HUDEP-2 (cell line): ENCODE data around the gene CHERP.

Experiments
- DNase-seq, 76 experiments: peaks; one replicate each; lab custom pipeline; 2025; ENCODE audit not compliant: unreplicated experiment in 76 of 76; lab: John Stamatoyannopoulos, UW

CHERP gene, protein sequence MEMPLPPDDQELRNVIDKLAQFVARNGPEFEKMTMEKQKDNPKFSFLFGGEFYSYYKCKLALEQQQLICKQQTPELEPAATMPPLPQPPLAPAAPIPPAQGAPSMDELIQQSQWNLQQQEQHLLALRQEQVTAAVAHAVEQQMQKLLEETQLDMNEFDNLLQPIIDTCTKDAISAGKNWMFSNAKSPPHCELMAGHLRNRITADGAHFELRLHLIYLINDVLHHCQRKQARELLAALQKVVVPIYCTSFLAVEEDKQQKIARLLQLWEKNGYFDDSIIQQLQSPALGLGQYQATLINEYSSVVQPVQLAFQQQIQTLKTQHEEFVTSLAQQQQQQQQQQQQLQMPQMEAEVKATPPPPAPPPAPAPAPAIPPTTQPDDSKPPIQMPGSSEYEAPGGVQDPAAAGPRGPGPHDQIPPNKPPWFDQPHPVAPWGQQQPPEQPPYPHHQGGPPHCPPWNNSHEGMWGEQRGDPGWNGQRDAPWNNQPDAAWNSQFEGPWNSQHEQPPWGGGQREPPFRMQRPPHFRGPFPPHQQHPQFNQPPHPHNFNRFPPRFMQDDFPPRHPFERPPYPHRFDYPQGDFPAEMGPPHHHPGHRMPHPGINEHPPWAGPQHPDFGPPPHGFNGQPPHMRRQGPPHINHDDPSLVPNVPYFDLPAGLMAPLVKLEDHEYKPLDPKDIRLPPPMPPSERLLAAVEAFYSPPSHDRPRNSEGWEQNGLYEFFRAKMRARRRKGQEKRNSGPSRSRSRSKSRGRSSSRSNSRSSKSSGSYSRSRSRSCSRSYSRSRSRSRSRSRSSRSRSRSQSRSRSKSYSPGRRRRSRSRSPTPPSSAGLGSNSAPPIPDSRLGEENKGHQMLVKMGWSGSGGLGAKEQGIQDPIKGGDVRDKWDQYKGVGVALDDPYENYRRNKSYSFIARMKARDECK

DNA sequence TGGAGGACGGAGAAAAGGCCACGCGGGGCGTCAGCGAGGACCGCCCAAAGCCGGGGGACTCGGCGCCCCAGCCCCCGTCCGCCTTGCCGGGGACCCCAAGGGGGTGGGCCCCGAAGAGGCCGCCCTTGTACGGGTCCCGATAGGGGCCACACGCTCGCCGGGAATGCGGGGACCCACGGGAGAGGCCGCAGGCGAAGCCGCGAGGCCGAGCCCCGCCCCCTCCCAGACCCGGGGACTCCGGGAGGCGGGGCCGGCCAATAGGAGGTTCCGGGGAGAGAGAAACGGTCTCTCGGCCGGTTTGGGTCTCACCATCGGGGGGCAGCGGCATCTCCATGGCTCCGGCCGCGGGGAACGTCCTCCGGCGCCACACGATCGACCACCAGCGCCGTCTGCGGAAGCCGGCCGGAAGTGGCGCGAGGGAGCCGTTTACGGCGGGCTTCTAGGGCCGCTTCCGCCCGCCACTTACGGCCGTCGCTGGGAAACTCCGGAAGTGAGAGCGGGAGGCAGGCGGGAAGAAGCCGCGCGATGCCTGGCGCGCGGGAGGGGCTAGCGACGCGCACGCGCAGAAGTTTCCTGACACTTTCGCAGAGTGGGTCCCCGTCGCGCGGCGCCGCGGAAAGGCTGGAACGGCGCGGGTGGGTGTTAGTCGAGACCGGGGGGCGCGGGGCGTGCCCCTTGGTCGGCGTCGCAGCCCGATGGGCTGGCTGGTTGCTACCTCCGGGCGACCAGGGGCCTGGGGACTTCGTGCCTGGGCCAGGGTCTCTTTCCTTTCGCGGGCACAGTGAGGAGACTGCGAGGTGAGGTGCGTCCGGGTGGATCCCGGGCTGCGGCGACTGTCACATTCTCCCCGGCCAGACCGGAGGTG, at the start of gene CHERP:
Gene CHERP (minus strand): TSS at position 393 of the 865 bp plus-strand sequence. CDS start 59 bp downstream, at position 334.
- peak in 74 of 76 experiments; percentile 49 to 97 (median 92) for DNase-seq

DNA sequence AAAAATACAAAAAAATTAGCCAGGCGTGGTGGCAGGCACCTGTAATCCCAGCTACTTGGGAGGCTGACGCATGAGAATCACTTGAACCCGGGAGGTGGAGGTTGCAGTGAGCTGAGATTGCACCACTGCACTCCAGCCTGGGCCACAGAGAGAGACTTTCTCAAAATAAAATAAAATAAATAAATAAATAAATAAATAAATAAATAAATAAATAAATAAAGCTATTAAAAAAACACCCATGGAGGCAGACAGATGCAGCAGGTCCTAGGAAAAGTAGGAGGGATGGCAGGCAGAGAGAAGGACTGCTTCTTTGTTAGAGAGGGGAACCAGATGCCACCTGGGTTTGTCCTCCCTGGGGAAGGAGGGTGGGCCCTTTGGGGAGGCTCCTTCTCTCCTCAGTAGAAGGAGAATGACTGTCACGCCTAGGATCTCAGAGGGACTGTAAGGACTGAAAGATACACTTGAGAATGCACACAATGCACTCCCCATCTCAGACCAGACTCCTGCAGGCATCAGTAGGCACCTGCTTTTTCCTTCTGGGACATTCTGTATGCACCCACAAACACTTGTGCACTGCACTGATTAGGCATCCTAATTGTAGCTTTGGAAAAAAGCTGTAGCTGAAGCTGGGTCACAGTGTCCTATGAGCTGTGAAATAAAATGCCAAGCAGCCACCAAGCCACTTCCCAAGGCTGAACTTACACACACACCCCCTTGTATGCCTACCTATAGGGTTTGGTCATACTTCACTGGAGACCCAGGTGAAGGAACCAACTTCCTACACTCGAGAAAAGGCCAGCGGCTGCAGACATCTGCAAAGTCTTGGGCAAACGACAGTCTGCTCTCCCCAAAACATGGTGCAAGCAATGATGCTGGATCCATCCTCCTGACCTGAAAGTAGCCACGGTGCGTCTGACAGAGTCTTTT, 48.9 kb upstream of the CHERP start:
- DNase-seq: no peak

GRCh38 chr19:16589917-16590316, 47.7 kb upstream of the CHERP start:
- DNase-seq: peak in 3 of 76 experiments; percentile 13 to 24 (median 22)

DNA sequence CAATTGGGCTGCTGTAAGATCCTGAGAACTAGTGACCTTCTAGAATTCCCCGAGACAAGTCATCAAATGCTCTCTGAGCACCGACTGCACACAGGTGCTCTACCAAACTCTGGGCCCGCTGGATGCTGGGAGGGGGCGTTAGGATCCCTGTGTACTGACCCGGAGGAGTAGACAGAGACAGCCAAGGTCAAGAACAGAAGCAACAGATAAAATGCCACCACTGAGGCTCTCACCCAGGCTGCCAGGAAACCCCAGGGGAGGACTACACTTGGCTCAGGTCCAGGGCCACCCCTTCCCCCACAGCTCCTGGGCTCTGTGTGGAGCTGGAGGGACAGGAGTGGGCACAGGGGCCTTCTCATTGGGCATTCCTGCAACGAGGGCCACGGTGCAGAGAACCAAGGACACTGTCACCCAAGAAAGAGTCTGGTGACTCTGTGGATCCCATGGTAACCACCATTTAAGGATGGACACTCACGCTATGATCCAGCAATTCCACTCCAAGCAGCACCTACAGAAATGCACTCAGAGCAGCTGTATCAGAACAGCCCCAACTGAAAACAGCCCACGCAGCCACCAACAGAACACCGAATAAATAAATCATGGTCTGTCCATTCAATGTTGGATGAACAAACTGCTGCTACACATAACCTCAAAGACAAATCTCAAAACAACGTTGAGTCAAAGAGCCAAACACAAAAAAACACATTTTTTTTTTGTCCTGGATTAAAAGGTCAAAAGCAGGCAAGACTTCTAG, 46.8 kb upstream of the CHERP start:
- peak in 14 of 76 experiments; percentile 20 to 55 (median 34) for DNase-seq

DNA sequence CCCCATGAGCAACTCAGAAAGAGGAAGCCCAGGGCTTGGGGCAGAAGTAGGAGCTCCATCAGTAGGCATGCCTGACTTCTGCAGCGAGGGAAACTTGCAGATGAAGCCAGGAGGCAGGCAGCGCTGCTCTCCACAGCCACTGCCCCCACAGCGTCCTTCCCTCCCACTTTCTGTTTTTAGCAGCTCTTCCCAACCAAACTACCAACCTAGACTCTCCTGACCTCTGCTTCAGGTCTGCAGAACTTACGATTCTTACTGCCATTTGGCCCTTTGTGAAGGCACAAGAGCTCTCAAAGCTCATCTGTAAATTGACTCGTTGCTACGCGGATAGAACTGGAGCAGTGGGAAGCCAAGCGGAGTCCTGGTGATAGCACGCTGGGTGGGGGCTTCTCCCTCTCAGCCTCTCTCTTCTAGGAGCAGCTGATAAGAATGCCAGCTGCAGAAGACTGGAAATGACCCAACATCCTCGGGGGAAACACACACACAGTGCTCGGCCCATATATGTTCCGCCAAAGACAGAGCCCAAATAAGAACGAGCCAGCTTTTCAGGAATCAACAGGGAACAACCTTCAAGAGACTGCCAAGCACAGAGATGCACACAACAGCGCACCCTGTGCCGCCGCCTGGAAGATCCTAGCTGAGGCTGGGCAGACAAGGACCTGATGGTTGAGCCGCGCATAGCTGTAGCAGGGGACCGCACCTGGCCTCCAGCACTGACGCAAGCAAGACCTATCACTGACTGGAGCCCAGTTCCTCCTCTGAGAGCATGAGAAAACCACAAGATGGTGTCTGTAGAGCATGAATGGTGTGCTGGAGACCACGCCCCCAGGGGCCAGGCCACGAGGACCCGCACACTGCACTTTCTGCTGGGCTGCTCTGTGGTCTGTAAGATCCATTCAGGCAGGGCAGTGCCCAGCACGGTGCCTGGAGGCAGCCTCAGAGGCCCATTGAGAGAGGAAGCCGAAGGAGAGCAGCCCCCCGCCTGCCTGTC, 45.9 kb upstream of the CHERP start:
- peak in 53 of 76 experiments; percentile 17 to 76 (median 48) for DNase-seq

DNA sequence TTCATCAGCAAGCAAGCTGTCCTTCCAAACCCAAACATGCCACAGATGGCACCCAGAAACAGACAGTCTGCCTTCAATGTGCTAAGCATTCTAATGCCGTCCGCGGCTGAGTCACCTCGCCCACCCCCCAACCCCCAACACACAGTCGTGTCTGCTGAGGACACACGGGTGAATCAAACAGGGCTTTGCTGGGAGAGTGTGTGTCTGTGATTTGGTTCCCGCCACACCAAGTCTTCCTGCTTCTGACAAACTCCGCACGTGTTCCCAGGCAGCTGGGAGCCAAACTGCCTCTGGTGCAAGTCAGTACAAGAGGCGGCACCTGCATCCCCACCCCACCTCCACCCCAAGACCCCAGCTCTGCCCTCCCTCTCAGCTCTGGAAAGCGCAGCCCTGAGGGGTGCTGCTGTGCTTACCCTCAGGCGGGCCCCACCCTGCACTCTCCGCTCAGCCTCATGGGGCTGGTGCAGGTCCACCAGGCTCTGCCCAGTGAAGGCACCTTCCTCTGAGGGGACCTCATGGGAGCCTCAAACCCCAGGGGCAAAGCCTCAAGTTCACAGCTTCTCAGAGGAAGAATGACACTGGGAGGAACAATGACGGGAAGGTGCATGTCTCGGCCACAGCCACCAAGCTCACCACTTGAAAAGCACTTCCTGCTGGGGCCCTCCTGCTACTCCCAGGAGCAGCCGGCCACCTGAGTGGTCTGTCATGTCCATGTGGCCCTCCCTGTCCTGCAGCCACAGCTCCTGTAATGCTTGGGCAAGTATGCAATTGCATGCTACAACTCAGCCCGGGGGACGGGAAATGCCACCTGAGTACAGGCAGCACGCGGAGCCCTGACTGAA, 45.0 kb upstream of the CHERP start:
- no peak for DNase-seq

DNA sequence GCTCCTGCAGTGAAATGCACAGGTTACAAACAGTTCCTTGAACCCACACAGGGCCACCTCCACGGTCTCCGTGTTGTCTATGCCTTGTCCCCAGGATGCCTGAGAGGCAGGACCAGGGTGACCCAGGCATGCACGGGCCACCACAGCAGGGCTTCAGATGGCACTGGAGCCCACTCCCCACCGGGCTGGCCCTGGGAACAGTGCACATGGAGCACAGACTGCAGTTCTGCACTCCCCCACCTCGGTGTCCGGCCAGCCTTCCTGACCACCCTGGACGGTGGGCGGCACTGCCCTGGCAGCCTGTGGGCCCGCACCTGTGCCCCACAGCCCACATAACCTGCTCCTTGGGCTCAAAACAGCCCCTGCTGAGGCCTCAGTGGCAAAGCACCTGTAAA, 44.2 kb upstream of the CHERP start:
- no peak for DNase-seq

DNA sequence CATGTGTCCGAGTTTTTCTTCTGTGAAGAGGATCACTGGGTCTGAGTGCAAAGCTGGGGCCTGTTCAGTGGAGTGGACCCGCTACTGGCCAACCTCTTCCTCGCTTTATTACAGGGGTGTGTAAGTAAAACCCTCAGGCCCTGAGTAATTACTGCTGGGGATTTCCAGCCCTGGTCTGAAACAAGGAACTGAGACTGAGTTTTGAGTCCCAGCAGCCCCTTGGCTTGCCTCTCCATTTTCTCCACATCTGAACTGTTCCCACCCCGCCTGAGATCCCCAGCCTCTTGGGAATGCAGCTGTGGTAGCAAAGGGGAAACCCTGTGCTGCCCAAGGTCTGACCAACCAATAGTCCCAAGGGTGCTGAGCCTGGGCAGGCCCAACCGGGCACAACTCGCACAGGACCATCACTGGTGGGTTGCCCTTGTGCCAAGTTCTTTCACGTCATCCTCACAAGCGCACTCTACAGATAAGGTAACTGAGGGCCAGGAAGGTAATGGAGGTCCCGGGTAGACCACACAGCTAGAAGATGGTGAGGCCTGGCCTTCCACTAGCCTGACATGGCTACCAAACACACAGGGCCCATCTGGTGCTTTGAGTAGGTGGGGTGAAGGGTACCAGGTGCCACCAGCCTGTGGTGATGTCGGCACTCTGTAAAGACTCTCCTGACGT, 43.7 kb upstream of the CHERP start:
- DNase-seq: no peak

DNA sequence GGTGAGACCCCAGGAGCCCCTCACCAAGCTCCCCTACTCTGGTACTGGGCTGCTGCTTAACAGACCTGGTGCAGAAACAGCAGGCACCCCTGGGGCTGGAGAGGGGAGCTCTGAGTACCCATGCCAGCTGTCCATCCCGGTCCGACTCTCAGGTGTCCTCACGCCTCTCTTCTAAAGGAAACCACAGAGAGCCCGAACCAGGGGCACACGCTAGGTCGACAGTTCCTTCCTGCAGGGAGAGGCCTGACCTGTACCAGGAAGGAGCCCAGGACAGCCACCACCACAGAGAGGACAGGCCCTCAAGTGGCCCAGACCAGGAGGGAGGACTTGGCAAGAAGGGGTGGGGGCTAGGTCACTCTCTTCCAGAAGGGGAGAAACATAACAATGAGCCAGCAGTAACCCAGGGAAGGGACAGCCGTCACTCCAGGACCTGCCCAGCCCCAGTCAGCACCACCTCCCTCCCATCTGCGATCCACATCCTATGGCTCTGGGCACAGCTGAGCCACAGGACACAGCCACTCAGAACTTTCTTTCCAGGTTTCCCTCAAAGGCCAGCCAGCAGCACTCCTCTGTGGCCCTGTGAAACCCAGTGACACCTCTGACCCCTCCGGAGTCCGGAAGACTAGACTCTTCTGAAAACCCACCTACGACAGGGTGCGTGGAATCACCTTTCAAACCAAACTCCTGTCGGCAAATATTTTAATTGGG, 43.0 kb upstream of the CHERP start:
- no peak for DNase-seq

- peak in 69 of 76 experiments; percentile 25 to 89 (median 72) for DNase-seq
Measured at GRCh38 chr19:16584248-16585093, 42.2 kb upstream of the CHERP start.

- no peak for DNase-seq
Measured at GRCh38 chr19:16582486-16583261, 40.4 kb upstream of the CHERP start.

- no peak for DNase-seq
Measured at GRCh38 chr19:16581971-16582343, 39.7 kb upstream of the CHERP start.

GRCh38 chr19:16581145-16581970, 39.1 kb upstream of the CHERP start:
- peak in 3 of 76 experiments; percentile 17 to 28 (median 23) for DNase-seq
